Panc1 (cell line): ENCODE data around the gene CRB2. TPM values are rescaled to one million over a fixed set of nuclear protein-coding genes. Genes with fewer than 3 reads are reported as not detected.

Source experiments
- ATAC-seq: fragments of 200-7000 bp; cut with Tn5 transposase; 2 replicates; pipeline ENCODE4 v1.9.1; 2020; ENCODE audit warnings: mild to moderate bottlenecking, moderate library complexity
- BruUV-seq: library from RNA; stranded (reverse); fragments of 400-500 nt; replicated peaks from 2 replicates; lab custom pipeline; 2021; lab: Mats Ljungman, UMichigan
- CTCF ChIA-PET: fragments of 300-600 bp; sonication (Branson Sonifier 250); formaldehyde crosslinking; loops from one replicate; lab custom pipeline; 2022; ENCODE audit warnings: antibody characterized with exemption; lab: Charles Lee
- POLR2A ChIA-PET: fragments of 300-600 bp; sonication (Branson Sonifier 250); formaldehyde crosslinking; loops from one replicate; lab custom pipeline; 2022; ENCODE audit warnings: antibody characterized with exemption; lab: Charles Lee
- DNase-seq: peaks from one replicate; pipeline ENCODE4 v3.0.0-alpha.2; 2010; ENCODE audit warnings: low read depth, low spot score
- H3K27ac ChIP-seq: 2 replicates; pipeline ENCODE4 v1.5.1; 2011; ENCODE audit warnings: mild to moderate bottlenecking, low read length, inconsistent platforms
- H3K27me3 ChIP-seq: fragments of 200-500 bp; sonication (Bioruptor generic); 2 replicates; pipeline ENCODE4 v1.6.0; 2014; ENCODE audit warnings: low read length, inconsistent platforms; ENCODE audit not compliant: control insufficient read depth, insufficient read depth
- H3K36me3 ChIP-seq: fragments of 200-500 bp; sonication (Bioruptor generic); 2 replicates; pipeline ENCODE4 v1.5.1; 2014; ENCODE audit warnings: inconsistent platforms, mild to moderate bottlenecking, low read length, moderate library complexity; ENCODE audit not compliant: control insufficient read depth, insufficient read depth
- H3K4me1 ChIP-seq: 2 replicates; pipeline ENCODE4 v1.5.1; 2011; ENCODE audit warnings: inconsistent platforms, mild to moderate bottlenecking, low read length, moderate library complexity; ENCODE audit not compliant: control insufficient read depth, insufficient read depth
- H3K4me3 ChIP-seq, 2 experiments: 2 replicates each; pipeline ENCODE4 v1.5.1; 2011 to 2012; ENCODE audit warnings: low read depth in 2 of 2, low read length in 2 of 2, mild to moderate bottlenecking in 2 of 2, inconsistent platforms in 1 of 2, moderate library complexity in 1 of 2
- H3K9me3 ChIP-seq: fragments of 200-500 bp; sonication (Bioruptor generic); 2 replicates; pipeline ENCODE4 v1.5.1; 2014; ENCODE audit warnings: low read depth, mild to moderate bottlenecking, inconsistent platforms, low read length, moderate library complexity; ENCODE audit not compliant: control insufficient read depth, insufficient read depth
- POLR2AphosphoS5 ChIP-seq: IDR thresholded peaks from 2 replicates; pipeline ENCODE4 v1.6.1; 2012; ENCODE audit warnings: mild to moderate bottlenecking, low read depth, low read length, moderate library complexity
- SIN3A ChIP-seq: IDR thresholded peaks from 2 replicates; pipeline ENCODE4 v1.6.1; 2012; ENCODE audit warnings: low read depth, mild to moderate bottlenecking, low read length, moderate library complexity, borderline replicate concordance; ENCODE audit not compliant: insufficient read depth
- TCF7L2 ChIP-seq: IDR thresholded peaks from 2 replicates; pipeline ENCODE4 v1.6.1; 2011; ENCODE audit warnings: mild to moderate bottlenecking, low read depth, low read length, inconsistent platforms
- in situ Hi-C: cut with HindIII; loops from 2 replicates; pipeline ENCODE4 v1.10.0; 2016; ENCODE audit warnings: low sequenced_read_pairs, low pct_unique_long_range_greater_than_20kb
- intact Hi-C: fragments of 100-400 bp; cut with micrococcal nuclease; formaldehyde crosslinking; loops from one replicate; pipeline ENCODE4 v1.10.0; 2022; ENCODE audit not compliant: unreplicated experiment
- total RNA-seq: library from RNA; stranded (reverse); gene quantifications from one replicate; pipeline ENCODE4 v1.2.1, GENCODE V29; 2021; ENCODE audit not compliant: unreplicated experiment
- TF ChIP-seq, protein P1 (sequence below): fragments of 450-650 bp; IDR thresholded peaks from 2 replicates; pipeline ENCODE4 v1.5.1; 2017; ENCODE audit warnings: mild to moderate bottlenecking
- TF ChIP-seq, protein P2 (sequence below), 2 experiments: IDR thresholded peaks; 2 replicates each; pipeline ENCODE4 v1.6.1; 2011 to 2012; ENCODE audit warnings: low read depth in 2 of 2, control low read depth in 1 of 2, low read length in 1 of 2, mild to moderate bottlenecking in 1 of 2, moderate library complexity in 1 of 2; ENCODE audit not compliant: insufficient read depth in 1 of 2

The CRB2 gene
- total RNA-seq, 1 experiment from 2014 or later = 0.05 TPM

DNA sequence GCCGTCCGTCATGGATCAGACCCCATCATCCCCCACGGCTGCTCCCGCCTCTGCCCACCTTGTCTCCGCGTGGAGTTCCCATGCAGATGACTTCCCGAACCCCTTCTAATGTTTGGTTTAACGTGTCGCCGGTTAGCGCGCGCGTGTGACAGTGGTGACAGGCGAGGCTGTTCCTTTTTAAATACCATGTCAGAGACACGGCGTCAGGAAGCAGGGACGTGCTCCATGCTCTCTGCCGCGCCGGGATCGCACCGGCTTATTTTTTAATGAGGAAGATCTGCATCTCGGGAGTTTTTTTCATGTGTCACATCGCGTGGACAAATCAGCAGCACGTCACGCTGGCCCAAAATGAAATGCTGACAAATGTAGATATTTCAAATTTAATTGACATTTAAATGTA, 35.9 kb downstream of the CRB2 start:
- no peak for DNase-seq
- Histone ChIP-seq H3K27me3 (no peaks in the 10 kb centered on the region), H3K9me3 (no peaks in the 10 kb centered on the region), H3K4me3 (no peak overlapping the region), H3K36me3 (no peaks in the 10 kb centered on the region), H3K4me1 (no peaks in the 10 kb centered on the region), H3K27ac (no peak overlapping the region)
- in situ Hi-C loops (no loop called here), intact Hi-C loops (no loop called here)
- BruUV-seq = no TSS peak
- CTCF ChIA-PET = no interaction called here
- TF ChIP-seq TCF7L2 = no peak
- TF ChIP-seq, protein P1, sequence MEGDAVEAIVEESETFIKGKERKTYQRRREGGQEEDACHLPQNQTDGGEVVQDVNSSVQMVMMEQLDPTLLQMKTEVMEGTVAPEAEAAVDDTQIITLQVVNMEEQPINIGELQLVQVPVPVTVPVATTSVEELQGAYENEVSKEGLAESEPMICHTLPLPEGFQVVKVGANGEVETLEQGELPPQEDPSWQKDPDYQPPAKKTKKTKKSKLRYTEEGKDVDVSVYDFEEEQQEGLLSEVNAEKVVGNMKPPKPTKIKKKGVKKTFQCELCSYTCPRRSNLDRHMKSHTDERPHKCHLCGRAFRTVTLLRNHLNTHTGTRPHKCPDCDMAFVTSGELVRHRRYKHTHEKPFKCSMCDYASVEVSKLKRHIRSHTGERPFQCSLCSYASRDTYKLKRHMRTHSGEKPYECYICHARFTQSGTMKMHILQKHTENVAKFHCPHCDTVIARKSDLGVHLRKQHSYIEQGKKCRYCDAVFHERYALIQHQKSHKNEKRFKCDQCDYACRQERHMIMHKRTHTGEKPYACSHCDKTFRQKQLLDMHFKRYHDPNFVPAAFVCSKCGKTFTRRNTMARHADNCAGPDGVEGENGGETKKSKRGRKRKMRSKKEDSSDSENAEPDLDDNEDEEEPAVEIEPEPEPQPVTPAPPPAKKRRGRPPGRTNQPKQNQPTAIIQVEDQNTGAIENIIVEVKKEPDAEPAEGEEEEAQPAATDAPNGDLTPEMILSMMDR = no peak
- TF ChIP-seq POLR2AphosphoS5 = no peak
- TF ChIP-seq, protein P2, sequence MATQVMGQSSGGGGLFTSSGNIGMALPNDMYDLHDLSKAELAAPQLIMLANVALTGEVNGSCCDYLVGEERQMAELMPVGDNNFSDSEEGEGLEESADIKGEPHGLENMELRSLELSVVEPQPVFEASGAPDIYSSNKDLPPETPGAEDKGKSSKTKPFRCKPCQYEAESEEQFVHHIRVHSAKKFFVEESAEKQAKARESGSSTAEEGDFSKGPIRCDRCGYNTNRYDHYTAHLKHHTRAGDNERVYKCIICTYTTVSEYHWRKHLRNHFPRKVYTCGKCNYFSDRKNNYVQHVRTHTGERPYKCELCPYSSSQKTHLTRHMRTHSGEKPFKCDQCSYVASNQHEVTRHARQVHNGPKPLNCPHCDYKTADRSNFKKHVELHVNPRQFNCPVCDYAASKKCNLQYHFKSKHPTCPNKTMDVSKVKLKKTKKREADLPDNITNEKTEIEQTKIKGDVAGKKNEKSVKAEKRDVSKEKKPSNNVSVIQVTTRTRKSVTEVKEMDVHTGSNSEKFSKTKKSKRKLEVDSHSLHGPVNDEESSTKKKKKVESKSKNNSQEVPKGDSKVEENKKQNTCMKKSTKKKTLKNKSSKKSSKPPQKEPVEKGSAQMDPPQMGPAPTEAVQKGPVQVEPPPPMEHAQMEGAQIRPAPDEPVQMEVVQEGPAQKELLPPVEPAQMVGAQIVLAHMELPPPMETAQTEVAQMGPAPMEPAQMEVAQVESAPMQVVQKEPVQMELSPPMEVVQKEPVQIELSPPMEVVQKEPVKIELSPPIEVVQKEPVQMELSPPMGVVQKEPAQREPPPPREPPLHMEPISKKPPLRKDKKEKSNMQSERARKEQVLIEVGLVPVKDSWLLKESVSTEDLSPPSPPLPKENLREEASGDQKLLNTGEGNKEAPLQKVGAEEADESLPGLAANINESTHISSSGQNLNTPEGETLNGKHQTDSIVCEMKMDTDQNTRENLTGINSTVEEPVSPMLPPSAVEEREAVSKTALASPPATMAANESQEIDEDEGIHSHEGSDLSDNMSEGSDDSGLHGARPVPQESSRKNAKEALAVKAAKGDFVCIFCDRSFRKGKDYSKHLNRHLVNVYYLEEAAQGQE (IDR thresholded peaks at IDR 0.05; ENCODE audit: insufficient read depth in 1 of 2, low read depth in 2 of 2, low read length in 1 of 2) = no peak
- TF ChIP-seq SIN3A = no peak
- ATAC-seq = no peak
- POLR2A ChIA-PET = no interaction called here

DNA sequence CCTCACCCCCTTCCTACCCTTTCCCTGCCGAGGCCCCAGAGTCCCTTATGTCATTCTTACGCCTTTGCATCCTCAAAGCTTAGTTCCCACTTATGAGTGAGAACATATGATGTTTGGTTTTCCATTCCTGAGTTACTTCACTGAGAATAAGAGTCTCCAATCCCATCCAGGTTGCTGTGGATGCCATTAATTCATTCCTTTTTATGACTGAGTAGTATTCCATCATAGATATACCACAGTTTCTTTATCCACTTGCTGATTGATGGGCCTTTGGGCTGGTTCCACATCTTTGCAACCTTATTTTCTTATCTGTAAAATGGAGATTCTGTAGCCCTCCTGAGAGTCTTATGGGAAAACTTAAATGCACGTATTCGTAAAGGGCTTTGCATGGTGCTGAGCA, 36.8 kb downstream of the CRB2 start:
- Histone ChIP-seq H3K9me3 (no peaks in the 10 kb centered on the region), H3K27me3 (no peaks in the 10 kb centered on the region), H3K27ac (no peak overlapping the region), H3K4me3 (no peak overlapping the region), H3K36me3 (no peaks in the 10 kb centered on the region), H3K4me1 (no peaks in the 10 kb centered on the region)
- POLR2A ChIA-PET = no interaction called here
- ATAC-seq = no peak
- TF ChIP-seq, protein P1 = no peak
- TF ChIP-seq TCF7L2 (no peak), POLR2AphosphoS5 (no peak), SIN3A (no peak)
- CTCF ChIA-PET = no interaction called here
- intact Hi-C loops (no loop called here), in situ Hi-C loops (no loop called here)
- no TSS peak for BruUV-seq
- DNase-seq = no peak
